Neural cell (in vitro differentiated cells): ENCODE results near the gene MAN1B1.

Experiments
- CTCF ChIP-seq: fragments of 450-650 bp; IDR thresholded peaks from 2 replicates; pipeline ENCODE4 v1.5.1; 2014; ENCODE audit warnings: antibody characterized with exemption, mild to moderate bottlenecking, moderate library complexity; ENCODE audit not compliant: poor library complexity, severe bottlenecking
- EP300 ChIP-seq: fragments of 450-650 bp; conservative IDR thresholded peaks from 2 replicates; pipeline ENCODE4 v1.6.1; 2014; ENCODE audit warnings: antibody characterized with exemption, mild to moderate bottlenecking, moderate library complexity; ENCODE audit not compliant: poor library complexity, severe bottlenecking
- EZH2 ChIP-seq: fragments of 200-600, 300-800 bp; shearing (Covaris generic), sonication (generic); IDR thresholded peaks from 2 replicates; pipeline ENCODE4 v1.6.1; 2014; ENCODE audit warnings: antibody characterized with exemption, low read length, borderline replicate concordance, mild to moderate bottlenecking; ENCODE audit not compliant: insufficient read depth, poor library complexity, severe bottlenecking
- TAF1 ChIP-seq: IDR thresholded peaks from 2 replicates; pipeline ENCODE4 v1.6.1; 2012; ENCODE audit warnings: low read depth

DNA sequence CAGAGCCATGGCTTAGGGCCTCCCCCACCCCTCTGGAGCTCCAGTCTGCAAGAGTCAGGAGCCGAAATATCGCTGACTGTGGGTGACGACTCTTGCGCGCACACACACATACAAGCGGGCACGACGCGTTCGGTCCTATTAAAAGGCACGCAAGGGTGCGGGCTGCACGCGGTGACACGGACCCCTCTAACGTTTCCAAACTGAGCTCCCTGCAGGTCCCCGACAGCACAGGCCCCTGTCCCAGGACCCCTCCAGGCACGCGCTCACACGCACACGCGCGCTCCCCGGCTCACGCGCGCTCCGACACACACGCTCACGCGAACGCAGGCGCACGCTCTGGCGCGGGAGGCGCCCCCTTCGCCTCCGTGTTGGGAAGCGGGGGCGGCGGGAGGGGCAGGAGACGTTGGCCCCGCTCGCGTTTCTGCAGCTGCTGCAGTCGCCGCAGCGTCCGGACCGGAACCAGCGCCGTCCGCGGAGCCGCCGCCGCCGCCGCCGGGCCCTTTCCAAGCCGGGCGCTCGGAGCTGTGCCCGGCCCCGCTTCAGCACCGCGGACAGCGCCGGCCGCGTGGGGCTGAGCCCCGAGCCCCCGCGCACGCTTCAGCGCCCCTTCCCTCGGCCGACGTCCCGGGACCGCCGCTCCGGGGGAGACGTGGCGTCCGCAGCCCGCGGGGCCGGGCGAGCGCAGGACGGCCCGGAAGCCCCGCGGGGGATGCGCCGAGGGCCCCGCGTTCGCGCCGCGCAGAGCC is 52.1 kb downstream of the MAN1B1 start, which contains the start of gene GRIN1:
- TF ChIP-seq CTCF (no peak), TAF1 (no peak), EP300 (no peak), EZH2 (no peak)
